HG02763 (cell line): ENCODE results near the gene PLA2G4E.

Source experiments
- ATAC-seq: cut with Tn5 transposase; IDR thresholded peaks from one replicate; pipeline ENCODE4 v1.9.1; 2021; ENCODE audit warnings: mild to moderate bottlenecking, moderate library complexity; ENCODE audit not compliant: unreplicated experiment

Gene PLA2G4E

GRCh38 chr15:41994171-41994650 is 26.6 kb downstream of the PLA2G4E start:
- no peak for ATAC-seq

GRCh38 chr15:41993472-41994170 is 27.2 kb downstream of the PLA2G4E start:
- no peak for ATAC-seq

GRCh38 chr15:41992803-41993190 is 28.0 kb downstream of the PLA2G4E start:
- ATAC-seq: no peak

GRCh38 chr15:41992151-41992802 is 28.6 kb downstream of the PLA2G4E start:
- no peak for ATAC-seq

- no peak for ATAC-seq
These were observed 30.2 kb downstream of the PLA2G4E start for GRCh38 chr15:41990691-41991090.

GRCh38 chr15:41990243-41990605 is 30.6 kb downstream of the PLA2G4E start:
- no peak for ATAC-seq

GRCh38 chr15:41989573-41990242 is 31.1 kb downstream of the PLA2G4E start:
- ATAC-seq: no peak

- no peak for ATAC-seq
These were observed 31.8 kb downstream of the PLA2G4E start for GRCh38 chr15:41988896-41989572.

GRCh38 chr15:41987925-41988275 is 32.9 kb downstream of the PLA2G4E start:
- ATAC-seq: no peak

GRCh38 chr15:41987246-41987924 is 33.5 kb downstream of the PLA2G4E start:
- ATAC-seq: no peak

- no peak for ATAC-seq
These were observed 35.3 kb downstream of the PLA2G4E start for GRCh38 chr15:41985236-41986160.

- no peak for ATAC-seq
These were observed 36.2 kb downstream of the PLA2G4E start for GRCh38 chr15:41984622-41985021.

- ATAC-seq: no peak
These were observed 36.9 kb downstream of the PLA2G4E start for GRCh38 chr15:41983621-41984571.

- no peak for ATAC-seq
These were observed 37.6 kb downstream of the PLA2G4E start for GRCh38 chr15:41983221-41983620.

- no peak for ATAC-seq
These were observed 38.5 kb downstream of the PLA2G4E start for GRCh38 chr15:41982133-41982930.

GRCh38 chr15:41981371-41982132 is 39.3 kb downstream of the PLA2G4E start:
- no peak for ATAC-seq

- ATAC-seq: no peak
These were observed 40.1 kb downstream of the PLA2G4E start for GRCh38 chr15:41980654-41981323.
